GM12874 (cell line): ENCODE data around the gene RBMS3.

ENCODE experiments used
- CTCF ChIP-seq: IDR thresholded peaks from 2 replicates; pipeline ENCODE4 v1.5.1; 2011; ENCODE audit warnings: low read depth, mild to moderate bottlenecking, control low read depth, low read length, moderate library complexity; ENCODE audit not compliant: insufficient read depth

The RBMS3 gene

GRCh38 chr3:29949940-29950616, 669.2 kb downstream of the RBMS3 start:
- no peak for TF ChIP-seq CTCF

- no peak for TF ChIP-seq CTCF
These were observed 671.6 kb downstream of the RBMS3 start for GRCh38 chr3:29952431-29952830.

GRCh38 chr3:29955413-29955812, 674.5 kb downstream of the RBMS3 start:
- no peak for TF ChIP-seq CTCF

- no peak for TF ChIP-seq CTCF
These were observed 677.9 kb downstream of the RBMS3 start for GRCh38 chr3:29958816-29959215.

GRCh38 chr3:29971895-29972294, 691.0 kb downstream of the RBMS3 start:
- no peak for TF ChIP-seq CTCF

GRCh38 chr3:29972320-29972993, 691.6 kb downstream of the RBMS3 start:
- TF ChIP-seq CTCF, result no peak

GRCh38 chr3:29973763-29974162, 692.9 kb downstream of the RBMS3 start:
- no peak for TF ChIP-seq CTCF
